Upper lobe of left lung (tissue), 4 donors: ENCODE data around the gene SRR.

ENCODE experiments used
- EP300 ChIP-seq, 4 donors: sonication (generic); formaldehyde crosslinking; IDR thresholded peaks; one replicate each; pipeline ENCODE4 v1.5.1; 2017; ENCODE audit warnings: antibody characterized with exemption in 4 of 4, control low read depth in 2 of 4
- TF ChIP-seq, protein P1 (sequence below), 6 experiments: fragments of 450-650 bp in 4 of 6; fragments of 200-600 bp in 2 of 6; sonication (generic) in 2 of 6; IDR thresholded peaks; one replicate each; pipeline ENCODE4 v1.5.1; 2016 to 2019; ENCODE audit warnings: antibody characterized with exemption in 6 of 6

DNA sequence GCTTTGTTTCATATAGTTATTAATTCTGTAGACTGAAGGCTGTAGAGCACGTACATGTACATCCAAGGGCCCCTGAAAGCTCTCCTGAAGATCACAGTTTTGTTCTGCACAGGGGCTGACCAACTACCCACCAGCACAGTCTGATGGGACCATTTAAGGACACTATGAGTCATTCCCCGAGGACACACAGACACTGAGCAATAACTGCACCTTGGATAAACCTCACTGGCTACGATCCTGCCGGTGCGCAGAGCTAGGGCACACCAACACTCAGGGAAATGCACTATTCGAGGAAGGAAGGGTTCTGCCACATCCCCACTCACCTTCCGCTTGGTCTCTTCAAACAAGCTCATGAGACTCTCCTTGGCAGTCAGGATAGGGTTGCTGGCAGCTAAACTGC, 20.4 kb upstream of the SRR start:
- TF ChIP-seq EP300 (IDR thresholded peaks at IDR 0.05) = no peak
- TF ChIP-seq, protein P1, sequence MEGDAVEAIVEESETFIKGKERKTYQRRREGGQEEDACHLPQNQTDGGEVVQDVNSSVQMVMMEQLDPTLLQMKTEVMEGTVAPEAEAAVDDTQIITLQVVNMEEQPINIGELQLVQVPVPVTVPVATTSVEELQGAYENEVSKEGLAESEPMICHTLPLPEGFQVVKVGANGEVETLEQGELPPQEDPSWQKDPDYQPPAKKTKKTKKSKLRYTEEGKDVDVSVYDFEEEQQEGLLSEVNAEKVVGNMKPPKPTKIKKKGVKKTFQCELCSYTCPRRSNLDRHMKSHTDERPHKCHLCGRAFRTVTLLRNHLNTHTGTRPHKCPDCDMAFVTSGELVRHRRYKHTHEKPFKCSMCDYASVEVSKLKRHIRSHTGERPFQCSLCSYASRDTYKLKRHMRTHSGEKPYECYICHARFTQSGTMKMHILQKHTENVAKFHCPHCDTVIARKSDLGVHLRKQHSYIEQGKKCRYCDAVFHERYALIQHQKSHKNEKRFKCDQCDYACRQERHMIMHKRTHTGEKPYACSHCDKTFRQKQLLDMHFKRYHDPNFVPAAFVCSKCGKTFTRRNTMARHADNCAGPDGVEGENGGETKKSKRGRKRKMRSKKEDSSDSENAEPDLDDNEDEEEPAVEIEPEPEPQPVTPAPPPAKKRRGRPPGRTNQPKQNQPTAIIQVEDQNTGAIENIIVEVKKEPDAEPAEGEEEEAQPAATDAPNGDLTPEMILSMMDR (IDR thresholded peaks at IDR 0.05) = no peak
